GM10248 (cell line): Measurements from ENCODE around the gene TEX2.

Experiments
- CTCF ChIA-PET: fragments of 300-600 bp; sonication (Branson Sonifier 250); formaldehyde crosslinking; extraction: SDS; loops from one replicate; lab custom pipeline; 2021; ENCODE audit warnings: antibody characterized with exemption; lab: Yijun Ruan, JAX
- POLR2A ChIA-PET: fragments of 350-650 bp; sonication (Branson Sonifier 250); formaldehyde crosslinking; extraction: SDS; loops from one replicate; lab custom pipeline; 2020; ENCODE audit warnings: antibody characterized with exemption; lab: Yijun Ruan, JAX
- DNase-seq: peaks from one replicate; pipeline ENCODE4 v3.0.0; 2012; ENCODE audit errors: extremely low spot score
- CTCF ChIP-seq: IDR thresholded peaks from 2 replicates; pipeline ENCODE4 v1.5.1; 2012; ENCODE audit warnings: mild to moderate bottlenecking, low read depth; ENCODE audit errors: extremely low read depth, missing control alignments, control extremely low read depth

Gene TEX2

GRCh38 chr17:64203630-64204029 lies 59.4 kb downstream of the TEX2 start:
- no peak for TF ChIP-seq CTCF
- ChIA-PET POLR2A (no interaction called here), CTCF (interaction anchor here (0.9 to 1.0 kb wide), 3 partner anchors 9 to 82 kb away, joined by 3 read pairs; no protein-coding TSS in a partner anchor)
- DNase-seq, result no peak

DNA sequence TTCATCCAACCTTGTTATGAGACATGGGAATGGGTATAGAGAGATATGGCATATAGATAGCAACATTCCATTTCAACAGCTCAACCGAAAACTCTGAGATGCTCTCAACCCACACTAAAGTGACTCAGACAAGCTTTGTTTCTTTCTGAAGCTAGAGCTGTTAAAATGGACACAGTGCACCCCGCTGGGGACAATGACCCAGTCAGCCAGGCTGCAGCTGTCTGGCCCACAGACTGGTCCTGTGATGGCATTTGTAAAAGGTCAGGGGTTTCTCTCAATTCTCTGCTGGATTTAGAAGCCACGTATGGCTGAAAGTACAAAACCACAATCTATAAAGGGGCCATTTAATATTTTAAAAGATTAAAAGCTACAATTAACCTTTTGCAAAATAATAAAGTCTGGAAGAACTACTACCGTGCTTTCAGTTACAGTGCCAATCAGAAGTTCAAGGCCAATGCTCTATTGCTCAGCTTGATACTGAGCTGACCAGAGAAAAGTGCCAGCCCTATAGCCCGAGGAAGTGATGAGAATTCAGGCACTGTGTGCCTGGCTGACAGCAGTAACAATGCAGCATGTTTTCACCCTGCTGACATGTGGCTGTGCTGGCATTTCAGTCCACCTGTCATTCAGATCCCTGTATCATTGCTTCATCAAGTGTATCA lies 60.2 kb downstream of the TEX2 start:
- no peak for TF ChIP-seq CTCF
- POLR2A ChIA-PET, result no interaction called here
- no peak for DNase-seq
- CTCF ChIA-PET, result interaction anchor here (1.0 to 2.3 kb wide), 3 partner anchors 10 to 176 kb away, joined by 3 to 9 read pairs (median 3); no protein-coding TSS in a partner anchor

DNA sequence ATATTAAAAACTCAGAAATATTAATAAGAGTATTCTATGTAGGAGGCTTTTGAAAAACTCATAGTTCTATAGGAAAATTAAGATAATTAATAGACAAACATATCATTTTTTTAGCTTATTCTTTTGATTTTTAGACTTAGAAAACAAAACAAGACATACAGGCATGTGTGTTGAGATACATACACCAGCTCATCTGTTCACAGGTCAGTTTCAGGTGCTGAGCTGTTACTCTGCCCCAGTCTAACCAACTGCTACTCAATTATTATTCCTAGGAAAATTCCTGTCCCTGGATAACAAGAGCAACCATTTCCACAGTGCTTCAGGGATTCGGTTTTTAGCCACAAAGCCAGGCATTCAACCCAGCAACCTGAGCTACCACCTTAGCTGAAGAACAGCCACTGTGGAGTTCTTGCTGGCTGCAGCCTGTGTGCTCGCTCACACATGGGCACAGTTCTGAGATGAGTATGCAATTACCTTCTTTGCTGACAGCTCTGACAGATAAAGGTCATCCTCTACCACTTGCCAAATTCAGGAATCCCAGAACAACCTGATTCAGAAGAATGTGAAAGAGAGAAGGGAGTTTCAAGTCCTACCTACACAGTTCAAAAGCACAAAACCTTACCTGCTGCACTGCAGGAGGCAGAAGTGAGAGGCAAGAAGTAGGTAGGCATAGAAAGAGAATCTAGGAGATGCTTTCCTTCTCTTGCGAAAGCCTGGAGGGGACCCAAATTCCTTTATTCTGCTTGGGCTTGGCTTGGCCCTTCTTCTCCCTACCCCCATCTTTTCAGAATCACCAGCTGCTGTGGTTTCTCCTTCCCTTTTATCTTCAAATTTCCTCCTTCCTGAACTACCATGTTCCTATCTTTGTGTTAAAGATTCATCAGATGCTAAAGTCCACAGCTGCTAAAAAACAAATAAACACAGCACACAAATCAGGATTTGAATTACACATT lies 62.7 kb downstream of the TEX2 start:
- peak; percentile 27 for DNase-seq
- ChIA-PET POLR2A (no interaction called here), CTCF (interaction anchor here (0.8 to 1.6 kb wide), 8 partner anchors 8 to 80 kb away, joined by 3 to 5 read pairs (median 3); no protein-coding TSS in a partner anchor)
- TF ChIP-seq CTCF, result no peak

DNA sequence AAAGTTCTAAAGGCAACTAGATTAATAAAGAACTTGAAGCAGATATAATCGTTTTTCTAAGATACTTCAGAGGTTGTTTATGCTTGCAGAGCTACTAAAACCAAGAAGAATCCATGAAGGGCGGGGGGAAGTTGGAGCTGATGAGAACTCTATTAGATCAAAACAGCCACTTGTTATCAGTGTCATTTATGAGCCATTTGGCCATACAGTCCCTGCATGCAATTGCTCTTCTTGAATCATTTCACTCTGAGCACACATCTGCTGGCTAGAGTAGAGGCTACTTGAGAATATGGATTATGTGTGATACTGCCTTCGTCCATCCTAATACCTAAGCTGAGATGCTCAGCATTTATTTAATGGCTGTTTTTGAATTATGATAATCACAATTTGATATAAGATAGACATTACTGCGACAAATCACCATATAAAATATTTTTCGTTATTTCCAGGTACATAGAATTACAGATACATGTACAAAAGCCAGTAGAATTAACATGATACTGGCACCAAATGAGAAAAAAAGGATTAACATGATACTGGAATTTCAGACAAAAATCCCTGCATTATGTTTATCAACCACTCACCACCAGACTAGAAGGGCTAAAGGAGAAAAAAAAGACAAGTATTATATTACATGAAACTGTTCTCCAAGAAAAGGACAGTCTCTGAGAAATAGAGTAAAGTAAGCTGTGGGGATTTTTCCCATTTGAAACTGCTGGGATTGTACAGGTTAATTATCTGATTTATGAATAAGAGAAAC lies 64.5 kb downstream of the TEX2 start:
- TF ChIP-seq CTCF, result no peak
- ChIA-PET POLR2A (no interaction called here), CTCF (interaction anchor here (1.2 to 1.5 kb wide), 3 partner anchors 51 to 173 kb away, joined by 3 to 5 read pairs (median 3); no protein-coding TSS in a partner anchor)
- DNase-seq, result no peak

GRCh38 chr17:64196601-64197000 lies 66.5 kb downstream of the TEX2 start:
- POLR2A ChIA-PET, result no interaction called here
- no peak for DNase-seq
- CTCF ChIA-PET, result interaction anchor here (1.0 kb wide), 1 partner anchor 13 kb away, joined by 3 read pairs; no protein-coding TSS in a partner anchor
- no peak for TF ChIP-seq CTCF
